Measurements from ENCODE around the gene MAGIX. TPM values are rescaled to one million over a fixed set of nuclear protein-coding genes. Genes with fewer than 3 reads are reported as not detected.
"Not testable (repeated sequence)": the region's sequence is repeated elsewhere in the genome, so short reads cannot be mapped to it uniquely, and the experiment has no call there.

MAGIX gene
- total RNA-seq, 1 experiment from 2014 or later = 2.7 TPM

DNA sequence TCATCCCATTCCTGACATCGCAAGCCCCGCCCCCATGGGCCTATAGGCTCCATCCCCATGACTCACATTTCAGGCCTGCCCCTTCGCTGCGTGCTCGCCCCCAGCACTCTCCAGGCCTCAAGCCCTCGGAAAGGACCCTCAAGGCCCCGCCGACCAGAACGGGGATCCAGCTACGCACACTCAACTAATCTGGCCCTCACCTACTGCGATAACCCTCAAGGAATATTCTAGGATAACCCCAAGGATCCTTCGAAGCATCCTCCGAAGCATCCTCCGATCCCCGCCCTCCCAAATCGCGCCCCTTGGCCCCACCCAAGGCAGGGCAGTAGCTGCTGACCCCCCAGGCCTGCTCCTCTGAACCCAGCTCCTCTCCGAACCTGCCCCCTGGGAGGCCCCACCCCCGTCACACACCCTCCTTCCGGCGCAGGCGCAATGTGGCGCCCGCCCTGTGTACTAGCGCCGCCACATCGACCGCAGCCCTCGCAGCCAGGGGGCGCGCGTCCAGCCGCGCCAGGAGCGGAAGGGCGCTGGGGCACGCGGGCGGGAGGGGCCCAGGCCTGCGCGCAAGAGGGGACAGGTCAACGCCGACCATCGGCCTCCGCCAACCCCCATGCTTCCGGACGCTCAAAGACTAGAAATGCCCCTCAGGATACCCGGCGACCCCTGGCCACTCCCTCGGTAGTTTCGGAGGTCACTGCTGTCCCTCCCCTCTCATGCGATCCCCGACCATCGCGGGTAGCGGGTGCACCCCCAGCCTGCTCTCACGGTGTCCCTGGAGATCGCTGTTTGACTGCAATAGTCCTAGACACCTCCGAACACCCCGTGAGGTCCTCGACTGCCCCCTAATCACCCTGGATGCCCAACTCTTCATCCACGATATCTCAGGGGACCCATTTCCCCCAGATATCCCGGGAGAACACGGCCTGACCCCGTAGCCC lies 6.4 kb upstream of the MAGIX start:
- peak; percentile 87 for DNase-seq (ENCODE audit: low spot score)
- in situ Hi-C loops (cut with HindIII; ENCODE audit: low sequenced_read_pairs) = no loop called here

DNA sequence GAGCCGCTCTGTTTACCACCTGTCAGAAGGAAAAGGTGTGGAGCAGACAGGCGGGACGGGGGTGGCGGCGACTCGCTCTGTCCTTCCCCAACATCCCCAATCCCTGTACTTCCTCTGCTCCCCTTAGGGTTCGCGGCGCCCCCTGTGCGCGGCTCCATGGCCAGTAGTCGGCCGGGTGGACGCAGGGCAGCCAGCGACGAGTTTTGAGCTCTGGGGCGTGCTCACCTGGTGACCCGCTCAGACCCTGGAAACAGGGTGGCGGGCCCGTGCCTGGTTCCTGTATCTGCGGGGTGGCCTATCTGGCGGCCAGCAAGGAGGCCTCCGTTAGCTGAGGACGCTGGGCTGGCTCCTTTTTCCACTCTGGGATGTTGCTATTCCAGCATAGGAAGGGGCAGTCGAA lies 5.4 kb upstream of the MAGIX start:
- in situ Hi-C loops (cut with HindIII; ENCODE audit: low sequenced_read_pairs) = no loop called here
- DNase-seq (ENCODE audit: low spot score) = no peak

DNA sequence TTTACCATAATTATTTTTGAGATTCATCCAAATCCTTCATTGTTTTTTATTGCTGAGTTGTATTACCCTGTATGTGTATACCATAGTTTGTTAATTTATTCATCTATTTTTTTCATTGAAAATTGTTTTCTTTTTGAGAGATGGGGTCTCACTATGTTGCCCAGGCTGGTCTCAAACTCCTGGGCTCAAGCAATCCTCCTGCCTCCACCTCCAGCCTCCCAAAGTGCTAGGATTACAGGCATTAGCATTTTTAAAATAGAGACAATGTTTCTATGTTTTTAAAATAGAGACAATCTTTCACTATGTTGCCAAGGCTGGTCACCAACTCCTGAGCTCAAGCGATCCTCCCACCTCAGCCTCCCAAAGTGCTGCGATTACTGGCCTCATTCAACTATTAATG lies 1.6 kb upstream of the MAGIX start:
- in situ Hi-C loops (cut with HindIII; ENCODE audit: low sequenced_read_pairs) = no loop called here
- no peak for DNase-seq (ENCODE audit: low spot score)

DNA sequence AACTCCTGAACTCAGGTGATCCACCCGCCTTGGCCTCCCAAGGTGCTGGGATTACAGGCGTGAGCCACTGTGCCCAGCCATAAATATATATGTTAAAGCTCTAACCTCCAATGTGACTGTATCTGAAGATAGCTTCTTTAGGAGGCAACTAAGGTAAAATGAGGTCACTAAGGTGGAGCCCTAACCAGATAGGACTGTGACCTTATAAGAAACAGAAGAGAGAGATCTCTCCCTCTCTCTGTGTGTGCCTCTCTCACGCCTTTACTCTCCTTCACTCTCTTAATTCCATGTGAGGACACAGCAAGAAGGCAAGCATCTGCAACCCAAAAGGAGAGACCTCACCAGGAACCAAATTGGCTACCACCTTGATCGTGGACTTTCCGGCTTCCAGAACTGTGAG lies 926 bp upstream of the MAGIX start:
- in situ Hi-C loops (cut with HindIII; ENCODE audit: low sequenced_read_pairs) = no loop called here
- no peak for DNase-seq (ENCODE audit: low spot score)

DNA sequence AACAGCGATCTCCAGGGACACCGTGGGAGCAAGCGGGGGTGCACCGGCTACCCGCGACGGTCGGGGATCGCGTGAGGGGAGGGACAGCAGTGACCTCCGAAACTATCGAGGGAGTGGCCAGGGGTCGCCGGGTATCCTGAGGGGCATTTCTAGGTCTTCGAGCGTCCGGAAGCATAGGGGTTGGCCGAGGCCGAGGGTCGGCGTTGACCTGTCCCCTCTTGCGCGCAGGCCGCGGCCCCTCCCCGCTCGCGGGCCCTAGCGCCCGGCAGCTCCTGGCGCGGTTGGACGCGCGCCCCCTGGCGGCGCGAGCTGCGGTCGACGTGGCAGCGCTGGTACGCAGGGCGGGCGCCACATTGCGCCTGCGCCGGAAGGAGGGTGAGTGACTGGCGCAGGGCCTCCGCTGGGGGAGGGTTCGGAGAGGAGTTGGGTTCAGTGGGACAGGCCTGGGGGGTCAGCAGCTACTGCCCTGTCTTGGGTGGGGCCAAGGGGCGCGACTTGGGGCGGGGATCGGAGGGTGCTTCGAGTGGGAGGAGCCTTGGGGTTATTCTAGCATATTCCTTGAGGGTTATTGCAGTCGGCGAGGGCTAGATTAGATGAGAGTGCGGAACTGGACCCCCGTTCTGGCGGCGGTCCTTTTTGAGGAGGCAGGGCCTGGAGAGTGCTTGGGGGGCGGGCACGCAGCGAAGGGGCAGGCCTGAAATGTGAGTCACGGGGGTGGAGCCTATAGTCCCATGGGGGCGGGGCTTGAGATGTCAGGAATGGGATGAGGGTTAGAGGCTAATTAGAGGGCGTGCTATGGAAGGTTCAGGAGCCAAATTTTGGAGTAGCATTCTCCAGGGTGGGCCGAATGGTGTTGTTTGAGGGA lies 1.2 kb downstream of the MAGIX start:
- DNase-seq (ENCODE audit: low spot score) = peak; percentile 83
- in situ Hi-C loops (cut with HindIII; ENCODE audit: low sequenced_read_pairs) = no loop called here

DNA sequence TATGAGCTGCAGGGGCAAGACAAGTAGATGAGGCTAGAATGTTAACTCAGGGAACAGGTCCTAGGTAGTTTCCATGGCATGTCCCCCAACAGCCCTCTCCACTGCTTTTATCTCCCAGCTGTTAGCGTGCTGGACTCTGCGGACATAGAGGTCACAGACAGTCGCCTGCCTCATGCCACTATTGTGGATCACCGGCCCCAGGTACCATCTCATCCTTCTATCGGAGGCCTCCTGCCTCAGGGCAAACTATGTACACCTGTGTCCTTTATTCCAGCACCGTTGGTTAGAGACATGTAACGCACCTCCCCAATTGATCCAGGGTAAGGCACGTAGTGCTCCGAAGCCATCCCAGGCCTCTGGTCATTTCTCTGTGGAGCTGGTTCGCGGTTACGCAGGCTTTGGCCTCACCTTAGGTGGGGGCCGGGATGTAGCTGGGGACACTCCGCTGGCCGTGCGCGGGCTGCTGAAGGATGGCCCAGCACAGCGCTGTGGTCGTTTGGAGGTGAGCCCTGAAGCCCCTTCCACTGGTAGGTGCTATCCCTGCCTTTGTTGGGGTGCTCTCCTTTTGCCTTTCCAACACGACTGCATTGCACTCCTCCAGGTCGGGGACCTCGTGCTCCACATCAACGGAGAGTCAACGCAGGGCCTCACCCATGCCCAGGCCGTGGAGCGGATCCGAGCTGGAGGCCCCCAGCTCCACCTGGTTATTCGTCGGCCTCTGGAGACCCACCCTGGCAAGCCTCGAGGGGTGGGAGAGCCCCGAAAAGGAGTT lies 2.2 kb downstream of the MAGIX start:
- no peak for DNase-seq (ENCODE audit: low spot score)
- in situ Hi-C loops (cut with HindIII; ENCODE audit: low sequenced_read_pairs) = no loop called here

DNA sequence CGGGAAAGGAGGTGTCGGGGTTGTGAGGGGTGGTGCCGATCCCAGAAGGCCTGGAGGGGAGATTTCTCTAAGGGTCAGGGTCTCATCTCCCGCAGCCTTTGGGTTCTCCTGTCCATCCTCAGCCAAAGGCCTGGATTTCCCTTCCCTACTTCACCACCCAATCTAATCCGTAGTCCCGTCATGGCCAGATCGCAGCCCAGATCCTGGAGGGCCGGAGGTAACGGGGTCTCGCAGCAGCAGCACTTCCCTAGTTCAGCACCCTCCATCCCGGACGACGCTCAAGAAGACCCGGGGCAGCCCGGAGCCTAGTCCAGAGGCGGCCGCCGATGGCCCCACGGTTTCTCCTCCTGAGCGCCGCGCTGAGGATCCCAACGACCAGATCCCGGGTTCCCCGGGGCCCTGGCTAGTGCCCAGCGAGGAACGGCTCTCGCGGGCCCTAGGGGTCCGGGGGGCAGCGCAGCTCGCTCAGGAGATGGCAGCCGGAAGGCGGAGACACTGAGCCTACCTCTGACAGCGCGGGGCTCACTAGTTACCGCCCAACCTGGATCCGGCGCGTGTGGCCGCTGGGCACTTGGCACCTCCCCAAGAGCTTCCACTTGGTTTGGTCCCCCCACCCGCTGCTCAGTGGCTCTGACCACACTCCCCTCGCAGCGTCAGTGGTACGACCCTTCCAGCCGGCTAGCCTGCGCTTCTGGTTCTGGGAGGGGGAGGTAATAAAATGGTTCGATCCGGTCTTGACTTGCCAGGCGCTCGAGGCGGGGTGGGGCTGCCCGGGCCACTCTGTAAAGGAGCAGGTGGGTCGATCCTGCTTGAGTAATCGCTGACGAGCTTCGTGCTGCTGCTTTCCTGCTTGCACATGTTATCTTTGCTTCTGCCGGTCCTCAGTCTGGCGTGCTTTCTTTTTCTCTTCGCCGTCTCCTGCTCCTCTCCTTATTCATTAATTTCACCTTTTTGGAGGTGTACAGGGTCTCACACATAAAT lies 3.6 kb downstream of the MAGIX start:
- DNase-seq (ENCODE audit: low spot score) = peak; percentile 94
- in situ Hi-C loops (cut with HindIII; ENCODE audit: low sequenced_read_pairs) = no loop called here

DNA sequence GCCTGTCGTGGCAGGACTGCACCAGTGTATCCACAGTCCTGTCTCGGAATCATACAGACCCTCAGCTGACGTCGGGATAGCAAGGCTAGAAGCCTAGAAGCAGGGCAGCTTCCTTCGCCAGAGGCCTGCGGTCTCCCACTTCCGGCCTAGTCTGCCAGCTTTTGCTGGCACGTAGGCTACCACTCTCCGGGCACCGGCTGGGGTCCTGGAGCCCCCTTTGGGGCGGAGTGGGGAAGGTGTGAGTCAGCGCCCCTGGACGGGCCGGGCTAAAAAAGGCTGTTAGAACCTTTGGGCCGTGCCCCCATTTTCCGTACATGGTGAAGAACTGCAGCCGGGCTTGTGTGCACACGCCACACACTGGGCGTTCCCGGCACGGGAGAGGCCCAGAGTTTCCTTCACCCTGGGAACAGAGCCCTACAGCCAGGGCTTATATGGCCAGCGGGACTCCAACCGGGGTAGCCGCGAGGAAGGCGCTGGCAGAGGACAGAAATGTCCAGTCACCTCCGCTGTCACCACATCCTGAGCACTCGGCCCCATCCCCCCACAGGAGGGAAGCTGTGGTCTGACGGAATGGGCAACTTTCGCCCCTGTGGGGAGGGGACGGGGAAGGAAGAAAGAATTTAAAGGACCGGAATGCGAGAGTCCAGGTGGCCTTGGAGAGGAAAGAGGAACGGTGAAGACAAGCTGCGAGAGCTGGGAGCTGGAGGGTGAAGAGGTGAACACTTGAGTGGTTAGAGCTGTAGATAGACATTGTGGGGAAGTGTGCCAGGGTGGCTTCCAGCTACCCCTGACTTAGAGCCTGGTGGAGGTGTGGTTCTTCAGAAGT lies 4.6 kb downstream of the MAGIX start:
- in situ Hi-C loops (cut with HindIII; ENCODE audit: low sequenced_read_pairs) = no loop called here
- peak; percentile 40 for DNase-seq (ENCODE audit: low spot score)

DNA sequence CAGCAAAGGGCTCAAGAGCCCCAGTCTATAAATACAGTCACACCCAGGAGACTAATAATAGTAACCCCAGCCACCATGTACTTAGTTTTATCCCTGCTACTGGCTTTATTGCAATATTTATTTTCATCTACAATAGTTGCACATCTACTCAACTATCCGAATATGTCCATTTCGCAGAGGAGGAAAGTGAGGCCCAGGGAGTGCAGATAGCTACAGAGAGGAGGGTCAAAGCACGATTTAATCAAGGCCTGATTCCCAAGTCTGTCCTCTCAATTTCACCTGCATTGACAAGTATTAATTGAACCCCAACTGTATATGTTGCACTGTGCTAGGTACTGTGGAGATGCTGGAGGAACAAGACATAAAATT lies 5.2 kb downstream of the MAGIX start:
- no peak for DNase-seq (ENCODE audit: low spot score)
- in situ Hi-C loops (cut with HindIII; ENCODE audit: low sequenced_read_pairs) = no loop called here

DNA sequence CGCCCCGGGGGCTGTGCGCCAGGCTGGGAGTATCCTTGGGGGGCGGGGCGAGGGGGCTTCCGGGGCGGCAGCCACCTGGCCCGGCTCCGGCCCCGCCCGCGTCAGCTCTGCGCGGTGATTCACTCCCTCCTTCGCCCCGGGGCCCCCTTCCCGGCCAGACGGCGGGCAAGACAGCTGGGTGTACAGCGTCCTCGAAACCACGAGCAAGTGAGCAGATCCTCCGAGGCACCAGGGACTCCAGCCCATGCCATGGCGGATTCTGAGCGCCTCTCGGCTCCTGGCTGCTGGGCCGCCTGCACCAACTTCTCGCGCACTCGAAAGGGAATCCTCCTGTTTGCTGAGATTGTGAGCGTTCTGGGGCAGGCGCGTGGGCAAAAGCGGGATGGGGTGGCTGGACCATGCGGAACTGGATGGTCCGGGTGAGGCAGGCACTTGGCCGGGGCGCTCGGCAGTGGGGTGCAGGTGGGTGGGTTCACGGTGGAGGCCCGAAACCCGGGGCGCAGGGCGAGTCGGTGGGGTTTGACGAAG lies 9.3 kb downstream of the MAGIX start, which contains the start of gene PLP2:
Gene PLP2, plus strand, starts transcription at position 147 of the 528 bp plus-strand sequence. Its CDS starts 103 bp downstream, at position 250.
- in situ Hi-C loops (cut with HindIII; ENCODE audit: low sequenced_read_pairs) = no loop called here
- no peak for DNase-seq (ENCODE audit: low spot score)

DNA sequence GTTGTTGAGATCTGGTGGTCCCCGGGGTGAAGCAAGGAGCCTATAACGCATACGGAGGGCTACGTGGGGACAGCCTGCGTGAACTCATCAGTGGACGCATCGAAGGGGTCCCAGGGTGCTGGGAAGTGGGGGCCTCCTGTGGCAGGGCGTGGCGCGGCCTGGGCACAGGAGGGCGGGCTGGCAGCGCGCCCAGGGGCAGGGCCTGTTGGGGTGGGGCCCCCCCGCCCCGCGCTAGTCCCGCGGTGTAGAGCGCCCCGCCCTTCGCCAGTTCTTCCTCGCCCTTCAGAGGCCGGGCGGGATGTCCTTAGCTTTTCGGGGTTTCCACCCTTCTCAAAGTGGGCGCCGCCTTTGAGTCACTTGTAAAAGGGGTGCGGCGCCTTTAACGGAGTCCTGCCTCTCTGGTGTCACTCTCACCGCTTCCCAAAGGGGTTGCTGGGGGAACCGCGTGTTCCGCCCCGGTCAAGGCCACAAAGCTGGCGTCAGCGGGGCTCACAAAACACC lies 9.8 kb downstream of the MAGIX start:
- in situ Hi-C loops (cut with HindIII; ENCODE audit: low sequenced_read_pairs) = no loop called here

DNA sequence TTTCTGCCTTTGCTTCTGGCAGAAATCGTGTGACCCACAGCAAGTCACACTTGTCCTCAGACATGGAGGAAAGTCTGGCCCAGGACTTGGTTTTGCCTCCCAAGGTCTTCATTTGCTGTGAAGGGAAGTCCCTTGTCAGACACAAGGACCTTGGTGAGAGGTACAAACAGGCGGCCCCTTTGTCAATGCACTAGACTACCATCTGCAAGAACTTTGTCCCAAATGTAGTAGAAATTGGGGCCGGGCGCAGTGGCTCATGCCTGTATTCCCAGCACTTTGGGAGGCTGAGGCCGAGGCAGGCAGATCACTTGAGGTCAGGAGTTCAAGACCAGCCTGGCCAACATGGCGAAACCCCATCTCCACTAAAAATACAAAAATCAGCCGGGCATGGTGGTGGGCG lies 11.0 kb downstream of the MAGIX start:
- DNase-seq (ENCODE audit: low spot score); in situ Hi-C loops (cut with HindIII; ENCODE audit: low sequenced_read_pairs): not testable (repeated sequence)

More for the DNA sequence above, 9.8 kb downstream of the MAGIX start:
- DNase-seq (ENCODE audit: low spot score) = peak; percentile 45

DNA sequence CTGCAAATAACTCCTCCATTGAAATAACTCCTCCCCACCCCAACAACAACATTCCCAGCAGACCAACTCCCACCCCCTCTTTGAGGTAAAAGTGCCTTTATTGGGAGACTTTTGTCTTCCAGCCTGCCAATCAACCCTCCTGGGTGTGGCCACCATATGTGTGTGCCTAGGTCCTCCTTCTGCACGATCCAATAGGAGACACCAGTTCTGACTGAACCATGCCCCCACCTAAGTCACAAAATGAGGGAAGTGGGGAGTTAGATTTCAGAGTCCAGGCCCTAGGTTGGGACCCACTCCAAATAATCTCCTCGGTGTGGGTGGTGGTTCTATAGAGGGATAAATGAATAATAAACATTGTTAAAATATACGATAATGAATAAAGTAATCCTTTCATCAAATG lies 12.2 kb downstream of the MAGIX start:
- in situ Hi-C loops (cut with HindIII; ENCODE audit: low sequenced_read_pairs) = no loop called here
- no peak for DNase-seq (ENCODE audit: low spot score)

DNA sequence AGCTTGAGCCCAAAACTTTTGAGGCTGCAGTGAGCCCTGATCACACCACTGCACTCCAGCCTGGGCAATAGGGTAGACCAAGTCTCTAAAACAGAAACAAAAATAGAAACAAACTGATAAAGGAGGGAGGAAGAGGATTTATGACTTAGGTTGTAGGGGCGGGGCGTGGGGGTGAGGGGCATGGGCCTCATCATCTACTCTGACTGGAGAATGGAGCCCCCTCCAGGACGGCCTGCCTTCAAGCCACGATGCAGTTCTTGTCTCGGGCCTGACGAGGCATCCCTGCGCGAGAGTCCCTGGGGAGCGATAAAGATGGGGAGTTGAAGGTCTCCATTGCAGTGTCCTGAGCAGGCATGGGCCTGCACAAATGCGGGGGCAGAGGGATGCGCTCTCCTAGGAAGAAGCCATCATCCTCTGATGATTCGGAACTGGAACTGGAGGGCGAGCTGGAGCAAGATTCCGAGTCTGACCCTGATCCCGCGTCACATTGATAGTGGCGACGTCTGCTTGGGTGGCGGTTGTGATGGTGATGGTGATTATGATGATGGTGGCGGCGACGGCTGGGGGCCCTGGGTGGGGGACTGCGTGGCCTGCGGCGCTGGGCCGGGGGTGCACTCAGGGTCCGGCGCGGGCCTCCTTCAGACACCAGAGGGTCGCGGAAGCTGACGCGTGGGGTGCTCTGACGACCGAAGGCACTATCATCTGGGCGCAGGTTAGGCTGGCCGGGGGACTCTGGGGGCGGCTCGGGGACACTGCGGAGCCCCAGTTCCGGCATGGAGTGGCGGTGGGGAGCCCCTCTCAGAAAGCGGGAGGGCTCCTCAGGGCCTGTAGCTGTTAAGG lies 13.1 kb downstream of the MAGIX start:
- in situ Hi-C loops (cut with HindIII; ENCODE audit: low sequenced_read_pairs) = no loop called here
- DNase-seq (ENCODE audit: low spot score) = no peak

DNA sequence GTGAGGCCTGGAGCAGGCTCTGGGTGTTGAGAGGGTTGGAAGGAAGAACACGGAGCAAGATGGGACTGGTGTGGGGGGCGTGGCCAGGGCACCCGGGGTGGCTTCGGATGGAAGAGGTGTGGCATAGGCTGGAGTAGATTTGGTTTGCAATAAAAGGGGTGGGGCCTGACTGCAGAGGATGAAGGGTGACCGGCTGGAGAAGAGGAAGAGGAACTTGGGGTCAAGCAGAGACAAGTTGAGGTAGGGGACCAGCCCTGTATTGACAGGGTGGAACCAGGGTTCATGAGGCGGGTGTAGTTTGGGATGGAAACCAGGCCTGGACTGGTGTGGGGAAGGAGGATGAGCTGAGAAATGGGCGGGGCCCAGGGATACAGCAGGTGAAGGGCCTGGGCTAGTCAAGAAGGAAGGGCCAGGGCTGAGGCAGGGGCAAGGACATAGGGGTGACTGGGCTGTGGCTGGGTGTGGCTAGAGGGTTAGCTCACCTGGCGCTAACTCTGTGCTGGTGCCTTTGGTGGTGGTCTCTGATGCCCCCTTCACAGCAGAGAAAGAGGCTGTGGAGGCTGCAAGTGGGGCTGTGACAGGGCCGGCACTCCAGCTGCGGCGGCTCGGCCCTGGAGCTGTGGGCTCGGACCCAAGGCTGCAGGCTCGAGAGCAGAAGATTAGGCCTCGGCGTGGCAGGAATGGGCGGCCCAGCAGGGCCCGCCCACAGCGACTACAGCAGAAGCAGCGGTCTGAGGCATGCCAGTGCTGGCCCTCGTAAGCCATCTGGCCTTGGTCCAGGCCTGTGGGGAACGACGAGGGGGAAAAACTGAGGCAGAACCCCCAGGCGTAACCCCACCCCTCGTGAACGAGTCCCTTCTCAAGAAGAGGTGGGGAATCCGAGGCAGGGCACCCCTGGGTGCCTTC lies 14.1 kb downstream of the MAGIX start:
- in situ Hi-C loops (cut with HindIII; ENCODE audit: low sequenced_read_pairs) = no loop called here
- DNase-seq (ENCODE audit: low spot score) = no peak
